PC-9 (cell line): ENCODE results near the gene AGAP1.

Source experiments
- EZH2 ChIP-seq: fragments of 200-600 bp; sonication (generic); IDR thresholded peaks from 2 replicates; pipeline ENCODE4 v1.8.0; 2017; ENCODE audit warnings: antibody characterized with exemption, low read depth
- TF ChIP-seq, protein P1 (sequence below): fragments of 200-600 bp; sonication (generic); conservative IDR thresholded peaks from 2 replicates; pipeline ENCODE4 v1.6.1; 2017; ENCODE audit warnings: mixed run types, antibody characterized with exemption, mild to moderate bottlenecking, moderate library complexity

- TF ChIP-seq, protein P1, sequence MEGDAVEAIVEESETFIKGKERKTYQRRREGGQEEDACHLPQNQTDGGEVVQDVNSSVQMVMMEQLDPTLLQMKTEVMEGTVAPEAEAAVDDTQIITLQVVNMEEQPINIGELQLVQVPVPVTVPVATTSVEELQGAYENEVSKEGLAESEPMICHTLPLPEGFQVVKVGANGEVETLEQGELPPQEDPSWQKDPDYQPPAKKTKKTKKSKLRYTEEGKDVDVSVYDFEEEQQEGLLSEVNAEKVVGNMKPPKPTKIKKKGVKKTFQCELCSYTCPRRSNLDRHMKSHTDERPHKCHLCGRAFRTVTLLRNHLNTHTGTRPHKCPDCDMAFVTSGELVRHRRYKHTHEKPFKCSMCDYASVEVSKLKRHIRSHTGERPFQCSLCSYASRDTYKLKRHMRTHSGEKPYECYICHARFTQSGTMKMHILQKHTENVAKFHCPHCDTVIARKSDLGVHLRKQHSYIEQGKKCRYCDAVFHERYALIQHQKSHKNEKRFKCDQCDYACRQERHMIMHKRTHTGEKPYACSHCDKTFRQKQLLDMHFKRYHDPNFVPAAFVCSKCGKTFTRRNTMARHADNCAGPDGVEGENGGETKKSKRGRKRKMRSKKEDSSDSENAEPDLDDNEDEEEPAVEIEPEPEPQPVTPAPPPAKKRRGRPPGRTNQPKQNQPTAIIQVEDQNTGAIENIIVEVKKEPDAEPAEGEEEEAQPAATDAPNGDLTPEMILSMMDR, result no peak
- no peak for TF ChIP-seq EZH2
Observed at GRCh38 chr2:235612181-235612950, 118.5 kb downstream of the AGAP1 start.
